Mesothelial cell of epicardium (in vitro differentiated cells): Measurements from ENCODE around the gene TMCC1. TPM values are rescaled to one million over a fixed set of nuclear protein-coding genes. Genes with fewer than 3 reads are reported as not detected.
"Not testable (repeated sequence)": the region's sequence is repeated elsewhere in the genome, so short reads cannot be mapped to it uniquely, and the experiment has no call there.

Source experiments
- DNase-seq, 2 experiments: peaks; one replicate each; pipeline ENCODE4 v3.0.0; 2021; ENCODE audit warnings: low spot score in 2 of 2; ENCODE audit not compliant: unreplicated experiment in 2 of 2
- H3K27ac Mint-ChIP-seq: 2 replicates; pipeline ENCODE4 v1.8.0; 2021; ENCODE audit warnings: mixed read lengths
- H3K27me3 Mint-ChIP-seq: 2 replicates; pipeline ENCODE4 v1.8.0; 2021; ENCODE audit warnings: low read depth, mixed read lengths
- H3K36me3 Mint-ChIP-seq: 2 replicates; pipeline ENCODE4 v1.8.0; 2021; ENCODE audit warnings: mixed read lengths
- H3K4me1 Mint-ChIP-seq: 2 replicates; pipeline ENCODE4 v1.8.0; 2021; ENCODE audit warnings: mixed read lengths
- H3K4me3 Mint-ChIP-seq: 2 replicates; pipeline ENCODE4 v1.8.0; 2021; ENCODE audit warnings: mild to moderate bottlenecking, moderate library complexity, mixed read lengths
- H3K9me3 Mint-ChIP-seq: 2 replicates; pipeline ENCODE4 v1.8.0; 2021; ENCODE audit warnings: mixed read lengths
- CTCF ChIP-seq: fragments of 200-600 bp; sonication (generic); IDR thresholded peaks from one replicate; pipeline ENCODE4 v1.5.0; 2021; ENCODE audit warnings: antibody characterized with exemption; ENCODE audit not compliant: unreplicated experiment
- total RNA-seq: library from RNA; stranded (reverse); gene quantifications from 3 replicates; pipeline ENCODE4 v1.2.1, GENCODE V29; 2021

Gene TMCC1
- total RNA-seq, 1 donor from 2014 or later, result 52.4 TPM

- peak in 1 of 2 experiments; percentile 63 for DNase-seq
- Mint-ChIP-seq H3K4me1 (peaks cover 11% of the 10 kb centered on the region), H3K27ac (no peak overlapping the region), H3K9me3 (no peaks in the 10 kb centered on the region), H3K27me3 (no peaks in the 10 kb centered on the region), H3K36me3 (peaks cover 3% of the 10 kb centered on the region), H3K4me3 (no peak overlapping the region)
- TF ChIP-seq CTCF, result peak; percentile 48
Measured at GRCh38 chr3:129650256-129650872, 243.1 kb downstream of the TMCC1 start.

GRCh38 chr3:129648391-129648790 is 245.1 kb downstream of the TMCC1 start:
- peaks cover 11% of the 10 kb centered on the region for H3K4me1 Mint-ChIP-seq
- H3K27me3 Mint-ChIP-seq, result no peaks in the 10 kb centered on the region
- H3K36me3 Mint-ChIP-seq, result no peaks in the 10 kb centered on the region

GRCh38 chr3:129645286-129645685 is 248.2 kb downstream of the TMCC1 start:
- Mint-ChIP-seq H3K4me3 (no peak overlapping the region), H3K27me3 (no peaks in the 10 kb centered on the region), H3K27ac (no peak overlapping the region), H3K9me3 (no peaks in the 10 kb centered on the region), H3K36me3 (no peaks in the 10 kb centered on the region), H3K4me1 (peaks cover 3% of the 10 kb centered on the region)
- TF ChIP-seq CTCF, result no peak
- DNase-seq, result no peak

More at GRCh38 chr3:129648391-129648790, 245.1 kb downstream of the TMCC1 start:
- Mint-ChIP-seq H3K27ac (no peak overlapping the region), H3K9me3 (no peaks in the 10 kb centered on the region), H3K4me3 (no peak overlapping the region)
- TF ChIP-seq CTCF, result no peak
- DNase-seq, result no peak

GRCh38 chr3:129644836-129645235 is 248.7 kb downstream of the TMCC1 start:
- Mint-ChIP-seq H3K27me3 (no peaks in the 10 kb centered on the region), H3K9me3 (no peaks in the 10 kb centered on the region), H3K27ac (no peak overlapping the region), H3K4me1 (no peaks in the 10 kb centered on the region), H3K4me3 (no peak overlapping the region), H3K36me3 (no peaks in the 10 kb centered on the region)
- no peak for DNase-seq
- no peak for TF ChIP-seq CTCF

- H3K4me3 Mint-ChIP-seq, DNase-seq, H3K36me3 Mint-ChIP-seq, H3K4me1 Mint-ChIP-seq, H3K27me3 Mint-ChIP-seq, H3K27ac Mint-ChIP-seq, H3K9me3 Mint-ChIP-seq: not testable (repeated sequence)
Measured at GRCh38 chr3:129641567-129642260, 251.8 kb downstream of the TMCC1 start.

- H3K36me3 Mint-ChIP-seq, H3K27ac Mint-ChIP-seq, DNase-seq: not testable (repeated sequence)
Measured at GRCh38 chr3:129640985-129641384, 252.5 kb downstream of the TMCC1 start.

More at GRCh38 chr3:129640985-129641384, 252.5 kb downstream of the TMCC1 start:
- H3K4me1 Mint-ChIP-seq, H3K4me3 Mint-ChIP-seq, H3K9me3 Mint-ChIP-seq, H3K27me3 Mint-ChIP-seq: not testable (repeated sequence)
